CD4-positive, alpha-beta T cell treated with Interleukin-17A for 4 hours (primary cell): ENCODE measurements around the gene KLHL29.

Experiments
- DNase-seq: peaks from one replicate; pipeline ENCODE4 v3.0.0-alpha.2; 2020; ENCODE audit warnings: mixed read lengths

The KLHL29 gene

DNA sequence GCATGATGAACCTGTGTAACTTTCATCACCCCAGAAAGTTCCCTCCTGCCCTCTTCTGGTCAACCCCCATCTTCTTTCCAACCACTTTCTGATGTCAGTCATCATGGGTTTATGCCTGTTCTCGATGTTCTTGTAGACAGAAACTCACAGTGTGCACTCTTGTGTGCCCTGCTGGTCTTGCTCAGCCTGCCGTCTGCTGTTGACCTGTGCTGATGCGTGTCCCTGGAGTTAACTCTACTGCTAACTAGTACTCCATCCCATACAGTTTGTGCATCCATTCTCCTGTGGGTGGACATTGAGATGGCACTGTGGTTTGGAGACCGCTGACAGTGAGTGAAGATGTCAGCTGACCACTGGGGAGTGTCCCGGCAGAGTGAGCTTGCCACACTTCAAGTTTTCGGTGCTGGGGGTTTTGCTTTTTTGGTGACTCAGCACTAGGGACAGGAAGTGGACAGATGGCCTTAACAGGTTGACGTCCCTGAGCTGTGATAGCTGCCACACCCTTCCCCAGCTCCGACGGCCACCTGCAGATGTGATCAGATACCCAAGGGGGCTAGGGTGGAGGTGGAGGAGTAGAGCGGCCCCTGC, 14.8 kb downstream of the KLHL29 start:
- no peak for DNase-seq

DNA sequence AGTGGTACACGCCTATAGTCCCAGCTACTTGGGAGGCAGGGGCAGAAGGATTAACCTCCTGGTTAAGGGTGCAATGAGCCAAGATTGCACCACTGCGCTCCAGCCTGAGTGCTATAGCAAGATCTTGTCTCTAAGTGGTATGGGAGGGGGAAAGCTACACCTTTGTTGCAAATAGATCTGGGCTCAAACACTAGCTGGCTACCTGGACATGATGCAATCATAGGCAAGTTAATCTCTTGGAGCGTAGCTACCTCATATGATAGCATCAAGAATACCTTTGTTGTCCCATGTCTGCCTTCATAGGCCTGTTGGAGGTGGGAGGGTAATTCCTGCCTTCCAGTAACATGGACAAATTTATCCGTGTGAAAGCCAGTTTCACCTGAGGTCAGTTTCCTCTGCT, 15.7 kb downstream of the KLHL29 start:
- DNase-seq, result no peak

DNA sequence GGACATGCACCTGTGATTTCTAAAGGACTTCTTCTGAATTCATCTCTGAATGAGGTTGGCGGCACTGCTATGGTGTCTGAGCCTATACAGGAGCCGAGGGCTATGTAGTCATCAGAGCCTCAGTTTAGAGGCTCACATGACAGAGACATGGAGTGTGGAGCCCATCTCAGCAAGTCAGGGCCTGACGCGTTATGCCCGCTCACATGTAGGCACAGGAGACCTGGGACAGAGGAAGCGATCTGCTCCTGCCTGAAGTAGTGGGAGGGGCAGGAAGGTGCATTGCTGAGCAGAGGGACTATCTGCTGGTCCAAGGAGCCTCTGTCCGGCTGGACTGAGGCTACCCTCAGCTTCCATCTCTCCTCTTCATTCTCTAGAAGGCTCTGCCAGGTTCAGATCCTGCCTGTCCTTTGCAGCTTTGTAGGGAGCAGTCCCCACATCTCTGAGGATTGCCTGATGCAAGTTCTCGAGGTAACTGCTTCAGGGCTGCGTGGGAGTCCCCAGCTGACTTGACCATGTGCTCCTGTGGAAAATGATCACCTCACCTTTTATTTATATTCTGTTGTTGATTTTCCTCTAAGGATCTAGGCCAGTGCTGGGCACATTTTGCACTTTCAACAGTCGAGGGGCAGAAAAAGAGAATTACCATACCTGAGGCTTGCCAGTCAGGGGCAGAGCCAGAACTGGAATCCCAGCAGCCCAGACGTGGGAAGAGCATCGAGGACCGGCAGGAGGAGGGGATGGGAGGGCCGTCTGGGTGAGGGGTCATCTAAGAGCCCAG, 16.6 kb downstream of the KLHL29 start:
- no peak for DNase-seq

DNA sequence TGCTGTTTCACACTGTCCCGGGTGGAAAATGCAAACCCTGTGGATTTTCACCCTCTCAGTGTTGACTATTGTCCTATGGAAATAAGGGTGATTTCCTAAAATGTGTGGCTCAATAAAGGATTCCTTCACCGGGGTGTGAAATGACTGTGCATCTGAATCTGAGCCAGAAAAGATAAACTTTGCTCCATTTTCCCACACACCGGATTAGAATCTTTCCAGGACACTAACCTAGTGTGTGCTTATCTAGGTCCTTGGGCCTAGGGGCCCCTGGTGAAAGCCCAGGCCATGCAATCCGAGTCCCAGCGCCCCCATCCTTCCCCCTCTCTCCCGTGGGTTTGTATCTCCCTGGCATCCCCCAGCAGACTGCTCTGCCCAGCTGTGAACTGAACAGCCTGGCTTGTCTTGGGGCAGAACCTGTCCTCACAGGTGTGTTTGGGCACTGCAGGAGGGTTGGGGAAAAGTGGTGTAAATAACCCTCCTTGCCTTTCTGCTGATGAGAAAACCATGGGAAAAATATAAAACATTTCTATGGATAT, 17.3 kb downstream of the KLHL29 start:
- DNase-seq, result no peak

DNA sequence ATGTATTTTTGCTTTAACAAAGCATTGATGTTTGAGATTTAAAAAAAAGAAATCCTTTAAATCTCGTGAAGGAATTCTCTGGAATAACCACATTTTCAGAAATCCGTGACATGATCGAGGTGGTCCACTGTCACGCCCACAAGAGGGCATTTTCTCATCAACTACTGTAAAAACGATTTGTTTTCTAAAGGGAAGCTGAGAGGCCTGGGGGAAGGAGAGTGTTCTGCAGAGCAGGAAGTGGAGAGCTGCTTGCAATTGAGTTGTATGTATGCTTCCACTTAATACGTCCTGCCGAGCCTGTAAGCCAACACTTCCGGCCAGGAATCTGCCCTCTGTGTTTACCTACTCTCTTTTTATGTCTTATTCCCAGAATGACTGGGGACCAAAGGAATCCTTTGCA, 19.4 kb downstream of the KLHL29 start:
- DNase-seq, result peak; percentile 29

DNA sequence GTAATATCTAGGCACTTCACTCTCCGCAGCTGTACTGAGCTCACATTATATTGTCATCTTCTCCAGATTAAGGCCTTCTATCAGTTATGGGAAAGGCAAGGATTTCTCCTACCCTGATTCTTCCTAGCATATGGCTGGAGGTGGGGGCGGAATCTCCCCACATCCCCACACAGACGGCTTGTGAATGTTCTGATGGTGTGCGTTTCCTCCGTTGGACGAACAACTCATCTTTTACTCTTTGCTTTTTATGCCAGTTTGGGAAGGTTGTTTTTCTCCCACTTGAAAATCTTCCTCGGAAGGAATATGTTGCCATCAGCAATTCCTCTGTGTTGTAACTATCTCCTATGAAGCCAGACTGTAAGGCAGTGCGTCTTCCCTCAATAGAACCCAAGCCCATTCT, 24.3 kb downstream of the KLHL29 start:
- no peak for DNase-seq

DNA sequence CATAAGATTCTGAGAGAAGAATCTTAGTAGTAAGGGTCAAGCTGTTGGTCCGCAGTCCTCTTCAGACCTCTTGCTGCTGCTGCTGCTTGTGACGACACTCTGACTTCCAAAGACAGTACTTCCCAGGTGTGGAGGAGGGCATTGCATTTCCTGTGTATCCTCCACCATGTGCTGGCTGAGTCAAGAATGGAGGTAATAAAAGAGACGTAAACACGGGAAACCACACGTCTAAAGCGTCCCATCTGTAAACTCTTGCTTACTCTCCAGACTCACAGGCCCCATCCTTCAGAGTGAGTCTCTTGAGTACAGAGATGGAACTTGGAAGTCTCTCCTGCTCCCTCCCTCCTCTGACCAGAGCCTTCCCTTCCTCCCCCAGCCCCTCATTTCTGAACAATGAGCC, 25.6 kb downstream of the KLHL29 start:
- DNase-seq, result no peak

DNA sequence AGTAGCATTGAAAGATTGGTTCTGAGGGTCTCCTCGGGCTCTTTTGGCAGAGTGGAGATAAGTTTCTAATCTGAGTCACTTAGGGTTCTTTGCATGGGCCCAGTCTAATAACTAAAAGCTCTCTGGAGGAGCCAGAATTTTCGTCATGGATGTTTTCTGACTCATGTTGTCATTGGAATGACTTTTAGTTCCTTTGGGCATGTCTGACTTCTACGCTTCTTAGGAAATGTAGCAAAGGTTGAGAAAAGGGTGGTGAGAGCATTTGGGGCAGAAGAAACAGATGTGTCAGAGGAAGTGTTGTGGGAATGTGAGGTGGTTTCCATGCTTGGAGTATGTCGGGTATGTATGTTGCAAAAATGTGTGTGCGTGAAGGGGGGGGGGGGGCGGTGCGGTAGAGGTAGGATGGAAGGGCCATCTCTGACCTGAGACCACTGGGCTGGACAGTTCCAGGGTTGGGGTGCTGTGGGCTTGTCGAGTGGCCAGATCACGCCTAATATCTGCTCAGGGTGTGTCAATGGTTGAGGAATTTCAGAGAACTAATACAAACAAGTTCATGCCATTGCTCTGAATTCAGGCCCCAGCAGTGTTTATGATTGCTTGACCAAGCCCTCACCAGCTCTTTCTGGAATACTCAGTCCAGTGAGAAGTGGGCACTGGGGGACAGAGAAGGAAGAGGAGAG, 26.9 kb downstream of the KLHL29 start:
- DNase-seq, result no peak

DNA sequence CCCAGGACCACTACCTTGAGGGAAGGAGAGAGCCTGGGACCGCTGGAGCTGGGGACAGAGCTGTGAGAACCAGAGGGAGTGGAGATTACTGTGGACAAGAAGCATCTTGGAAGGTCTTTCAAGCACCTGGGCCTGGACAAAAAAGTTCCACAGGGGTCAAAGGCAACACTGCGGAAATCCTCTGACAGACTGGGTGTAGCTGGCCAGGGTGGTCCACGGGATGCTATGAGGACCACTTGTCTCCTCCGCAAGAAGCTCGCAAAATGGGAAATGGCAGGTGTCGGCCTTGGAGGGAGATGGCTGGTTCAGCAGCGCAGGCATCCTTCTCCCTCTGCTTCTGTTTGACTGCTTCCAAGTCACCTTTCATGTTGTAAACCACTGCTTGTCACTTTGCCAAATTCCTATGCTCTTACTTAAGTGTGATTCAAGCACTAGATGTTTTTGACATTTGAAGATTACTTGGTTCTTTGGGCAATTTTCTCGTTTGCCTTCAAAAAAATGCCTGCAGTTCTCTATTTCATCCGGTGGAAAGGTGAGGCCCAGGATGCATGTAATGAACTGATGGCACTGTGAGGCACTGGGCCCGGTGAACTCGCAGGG, 27.7 kb downstream of the KLHL29 start:
- DNase-seq, result no peak

DNA sequence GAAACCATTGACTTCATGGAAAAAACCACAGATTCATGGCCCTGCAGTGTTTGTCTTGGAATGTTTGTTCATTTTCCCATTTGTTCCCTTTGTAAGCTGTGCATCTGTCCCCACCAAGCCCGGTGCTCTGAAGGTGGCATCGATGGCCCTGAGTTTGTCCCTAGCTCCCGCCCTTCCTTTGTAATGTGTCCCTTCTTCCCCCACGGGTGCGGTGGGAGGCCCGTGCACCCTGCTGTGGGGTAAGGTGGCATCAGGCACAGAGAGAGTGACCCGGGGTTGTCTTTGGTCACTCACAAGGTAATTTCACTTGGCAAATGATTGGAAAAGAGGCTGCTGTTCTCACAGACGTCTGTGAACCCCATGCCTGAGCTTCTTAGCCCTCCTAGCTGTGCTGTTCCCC, 28.7 kb downstream of the KLHL29 start:
- DNase-seq, result no peak

DNA sequence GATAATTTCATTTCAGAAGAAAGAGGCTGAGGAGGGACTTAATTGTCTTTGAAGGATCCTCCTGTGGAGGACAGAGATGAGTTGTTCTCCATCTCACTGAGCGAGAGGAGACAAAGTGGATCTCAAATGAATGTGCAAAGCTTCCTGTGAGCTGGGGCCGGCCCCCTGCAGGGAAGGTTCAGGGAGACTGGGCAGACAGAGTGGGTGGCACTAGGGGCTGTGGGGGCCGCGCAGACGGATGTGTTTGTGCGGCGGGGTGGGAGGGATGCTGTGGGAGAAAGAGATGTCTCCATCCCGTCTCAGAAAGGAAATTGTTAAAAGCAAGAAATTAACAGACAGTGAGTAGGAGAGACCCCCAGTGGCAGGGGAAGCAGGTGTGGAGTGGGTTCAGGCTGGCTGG, 29.1 kb downstream of the KLHL29 start:
- DNase-seq, result no peak

DNA sequence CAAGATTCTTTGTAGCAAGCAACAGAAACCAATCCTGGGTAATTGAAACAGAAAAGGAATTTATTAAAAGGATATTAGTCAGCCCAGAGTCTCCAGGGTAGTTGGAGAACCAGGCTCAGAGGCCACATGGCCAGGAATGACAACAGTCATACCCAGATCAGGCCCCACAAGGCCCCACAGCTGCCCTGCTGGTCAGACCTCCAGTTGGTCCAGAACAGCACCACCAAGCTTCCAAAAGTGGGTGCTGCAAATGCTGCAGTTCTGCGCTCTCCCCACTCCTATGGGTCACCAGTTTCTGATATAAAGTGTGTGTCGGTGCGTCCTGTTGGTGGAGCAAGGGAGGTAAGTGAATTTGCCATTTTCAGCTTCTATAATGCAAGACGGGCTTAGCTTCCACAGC, 29.9 kb downstream of the KLHL29 start:
- DNase-seq, result no peak

DNA sequence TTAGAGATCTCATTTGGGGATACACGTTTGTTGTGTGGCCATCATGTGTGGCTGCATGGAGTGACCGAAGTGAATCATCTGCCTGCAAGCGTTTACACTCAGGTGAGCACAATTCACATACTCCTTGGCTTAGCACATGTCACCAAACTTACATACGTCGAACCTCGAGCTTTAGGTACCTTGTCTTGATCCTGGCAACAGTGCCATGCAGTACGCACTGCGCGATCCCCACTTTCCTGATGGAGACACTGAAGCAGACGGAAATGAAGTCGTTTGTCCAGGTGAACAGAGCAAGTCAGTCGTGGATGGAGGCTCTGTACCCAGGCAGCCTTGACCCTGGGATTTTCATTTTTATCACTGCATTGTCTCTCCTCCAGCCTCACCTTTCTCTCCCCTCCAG, 32.3 kb downstream of the KLHL29 start:
- no peak for DNase-seq

DNA sequence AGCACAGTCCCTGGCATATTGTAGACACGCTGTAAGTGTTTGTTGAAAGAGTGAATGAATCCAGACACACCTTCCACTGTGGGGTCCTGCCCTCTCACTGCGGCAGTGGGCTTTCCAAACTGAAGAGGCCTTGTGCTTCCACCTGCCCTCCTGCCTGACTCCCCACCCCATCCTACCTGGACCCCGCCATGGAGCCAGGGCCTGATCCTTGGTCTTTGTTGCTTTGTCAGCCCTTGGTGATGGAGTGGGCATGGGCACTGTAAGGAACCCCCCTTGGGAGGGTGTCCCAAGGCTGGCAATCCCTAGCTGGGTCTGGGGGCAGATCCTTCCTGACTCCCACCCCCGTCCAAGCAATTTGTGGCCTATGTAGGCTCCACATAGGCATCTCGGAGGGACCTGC, 33.1 kb downstream of the KLHL29 start:
- DNase-seq, result no peak

DNA sequence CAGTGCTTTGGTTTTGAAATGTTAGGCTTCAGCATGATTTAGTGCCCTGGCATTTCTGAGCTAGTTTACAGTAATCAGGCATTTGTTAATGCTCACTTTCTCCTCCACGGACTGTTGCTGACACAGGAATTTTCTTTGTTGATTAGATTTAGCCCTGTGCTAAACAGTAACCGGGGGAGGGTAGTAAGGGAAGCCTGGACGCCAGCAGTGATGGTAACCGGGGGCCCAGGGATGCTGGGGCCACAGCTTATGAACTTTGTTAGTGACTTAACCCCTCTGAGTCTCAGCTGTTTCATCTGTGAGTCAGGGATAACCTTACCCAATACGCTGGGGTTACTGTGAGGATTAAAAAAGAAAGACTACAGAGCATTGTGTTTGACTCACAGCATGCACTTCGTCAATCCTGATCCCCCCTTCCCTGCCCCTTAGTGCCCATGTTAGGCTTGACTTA, 33.5 kb downstream of the KLHL29 start:
- DNase-seq, result no peak

DNA sequence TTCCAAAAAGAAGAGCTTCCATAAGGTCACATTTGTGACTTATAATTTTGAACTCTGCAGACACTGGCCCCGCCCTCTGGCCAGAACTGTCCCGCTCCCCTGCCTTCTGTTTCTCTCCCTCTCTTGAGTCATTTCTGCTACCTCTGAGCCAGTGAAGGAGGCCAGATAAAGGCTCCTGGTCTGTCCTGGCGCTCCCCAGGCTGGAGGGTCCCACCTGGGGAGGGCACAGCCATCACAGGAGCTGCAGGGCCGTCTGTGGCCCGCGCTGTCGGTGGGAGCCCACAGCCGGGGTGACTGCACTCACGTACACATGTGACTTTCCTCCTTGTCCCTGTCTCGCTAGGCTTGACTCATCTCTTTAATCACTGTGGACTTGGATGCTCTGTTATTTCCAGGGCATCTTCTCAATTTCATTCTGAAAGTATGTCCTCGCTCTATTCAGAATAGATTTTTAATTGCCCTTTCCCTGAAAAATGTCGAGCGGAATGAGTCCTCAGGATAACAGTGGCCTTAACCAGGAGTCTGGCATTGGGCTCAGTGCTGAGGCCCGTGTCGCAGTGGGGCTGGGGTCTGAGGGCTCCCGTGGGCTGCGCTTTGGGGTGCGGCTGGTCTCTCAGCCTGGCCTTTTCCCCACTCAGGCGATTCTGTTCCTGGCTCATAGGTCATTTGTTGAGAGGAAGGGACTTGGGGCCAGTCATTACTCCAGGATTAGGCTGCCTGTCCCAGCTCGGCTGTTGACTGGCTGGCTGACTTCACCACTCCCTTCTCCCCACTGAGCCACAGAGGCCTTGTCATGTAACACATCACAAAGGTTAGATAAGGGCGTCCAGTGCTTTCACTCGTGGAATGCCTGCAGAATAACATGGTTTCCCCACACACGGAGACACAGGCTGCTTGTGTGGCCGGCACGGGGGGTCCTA, 34.5 kb downstream of the KLHL29 start:
- no peak for DNase-seq

DNA sequence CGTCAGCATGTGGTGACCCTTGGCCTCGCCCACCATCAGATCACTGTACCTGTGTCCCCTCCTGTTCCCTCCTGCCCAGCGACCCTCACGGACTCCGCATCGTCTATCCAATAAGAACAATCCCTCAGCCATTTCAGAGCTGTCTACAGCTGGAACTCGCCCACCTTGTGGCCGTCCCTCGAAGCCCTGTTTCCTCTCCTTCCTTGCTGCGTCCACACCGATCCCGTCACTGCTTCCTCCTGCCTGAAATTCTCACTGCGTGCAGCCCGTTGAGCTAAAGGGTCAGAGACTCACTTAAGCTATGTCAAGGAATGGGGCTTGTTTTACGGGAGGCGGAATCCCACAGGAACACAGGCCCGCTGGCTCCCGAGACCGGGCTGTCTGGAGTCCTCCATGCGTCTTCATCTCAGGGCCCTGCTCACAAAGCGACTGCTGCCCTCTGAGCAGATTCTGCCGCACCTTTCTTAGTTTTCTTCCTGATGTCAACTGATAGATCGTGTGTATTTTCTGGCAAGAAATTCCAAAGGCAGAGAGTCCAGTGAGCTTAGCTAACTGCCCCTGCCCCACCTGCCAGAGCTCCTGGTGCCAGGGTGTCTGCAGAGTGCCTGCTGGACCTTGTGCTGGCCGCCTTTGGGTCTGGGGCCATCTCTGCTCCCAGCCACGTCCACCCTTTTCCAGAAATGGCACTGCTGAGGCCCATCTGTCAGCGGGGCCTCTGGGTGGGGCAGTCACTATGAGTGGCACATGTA, 35.3 kb downstream of the KLHL29 start:
- DNase-seq, result no peak

DNA sequence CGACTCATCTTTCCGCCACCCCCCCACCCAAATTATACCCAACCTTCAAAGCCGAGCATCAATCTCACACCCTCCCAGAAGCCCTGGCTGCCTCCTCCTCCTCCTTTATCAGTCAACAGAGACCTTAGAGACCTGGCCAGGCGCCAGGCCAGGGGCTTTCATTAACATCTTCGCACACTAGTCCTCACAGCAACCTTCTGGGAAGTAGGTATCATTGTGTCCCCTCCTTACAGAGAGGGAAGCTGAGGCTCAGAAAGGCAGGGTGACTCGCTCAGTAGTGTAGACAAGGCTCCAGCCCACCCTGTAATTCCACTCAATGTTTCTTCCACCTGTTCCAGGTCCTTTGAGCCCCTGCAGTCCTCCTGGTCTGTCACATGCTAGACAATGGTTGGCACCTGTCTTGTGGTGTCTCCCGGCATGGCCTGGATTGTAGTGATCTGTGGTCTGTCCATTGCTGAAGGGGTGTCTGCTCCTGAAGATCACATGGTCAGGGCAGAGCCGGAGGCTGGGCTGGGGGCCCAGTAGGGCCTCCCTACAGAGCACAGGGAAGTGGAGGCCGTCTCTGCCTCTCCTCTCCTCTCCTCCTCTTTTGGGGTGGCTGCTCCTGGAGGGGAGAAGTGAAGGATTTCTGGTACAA, 36.0 kb downstream of the KLHL29 start:
- no peak for DNase-seq

DNA sequence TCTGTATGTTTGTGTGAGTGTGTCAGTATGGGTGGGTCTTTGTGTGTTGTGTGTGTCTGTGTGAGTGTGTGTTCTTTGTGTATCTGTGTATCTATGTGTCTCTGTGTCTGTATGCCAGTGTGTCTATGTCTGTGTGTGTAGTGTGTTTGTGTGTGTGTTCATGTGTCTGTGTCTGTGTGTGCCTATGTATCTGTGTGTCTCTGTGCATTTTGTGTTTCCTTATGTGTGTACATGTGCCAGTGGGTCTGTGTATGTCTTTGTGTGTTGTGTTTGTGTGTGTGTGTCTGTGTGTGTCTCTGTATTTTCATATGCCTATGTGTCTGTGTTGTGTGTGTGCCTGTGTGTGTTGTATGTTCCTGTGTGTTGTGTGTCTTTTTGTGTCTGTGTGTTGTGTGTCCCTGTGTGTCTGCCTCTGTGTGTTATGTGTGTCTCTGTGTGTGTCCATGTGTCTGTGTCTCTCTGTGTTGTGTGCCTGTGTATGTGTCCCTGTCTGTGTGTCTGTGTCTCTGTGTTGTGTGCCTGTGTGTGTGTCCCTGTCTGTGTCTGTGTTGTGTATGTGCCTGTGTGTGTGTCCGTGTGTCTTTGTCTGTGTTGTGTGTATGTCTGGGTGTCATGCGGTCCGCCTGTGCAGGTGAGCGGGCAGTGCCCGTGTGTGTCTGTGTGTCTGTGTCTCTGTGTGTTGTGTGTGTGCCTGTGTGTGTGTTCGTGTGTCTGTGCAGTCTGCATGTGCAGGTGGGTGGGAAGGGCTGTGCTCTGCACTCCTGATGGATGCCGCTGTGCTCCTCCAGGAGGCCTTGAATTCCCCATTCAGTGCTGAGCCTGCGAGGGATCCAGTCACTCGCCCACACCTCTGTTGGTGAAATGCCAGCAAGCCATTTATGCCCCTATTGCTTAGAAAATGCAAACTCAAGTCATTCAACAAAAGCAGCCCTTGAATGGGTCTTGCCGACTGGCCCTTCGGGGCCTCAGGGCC, 37.4 kb downstream of the KLHL29 start:
- no peak for DNase-seq
